HepG2 (cell line): Measurements from ENCODE around the gene SEMA6D. TPM values are rescaled to one million over a fixed set of nuclear protein-coding genes. Genes with fewer than 3 reads are reported as not detected.

Source experiments
- ATAC-seq: fragments of 200-7000 bp; cut with Tn5 transposase; 3 replicates; pipeline ENCODE4 v1.9.1; 2020; ENCODE audit warnings: mild to moderate bottlenecking, moderate library complexity
- BruUV-seq: library from RNA; stranded (reverse); fragments of 400-500 nt; replicated peaks from 2 replicates; lab custom pipeline; 2021; lab: Mats Ljungman, UMichigan
- CTCF ChIA-PET: fragments of 300-600 bp; formaldehyde crosslinking; extraction: SDS; loops from one replicate; lab custom pipeline; 2021; ENCODE audit warnings: low total read pairs, inconsistent platforms, low intra/inter-chr PET ratio; lab: Yijun Ruan, JAX
- POLR2A ChIA-PET: fragments of 350-600 bp; sonication (Branson Sonifier 250); formaldehyde crosslinking; loops from one replicate; lab custom pipeline; 2020; ENCODE audit warnings: antibody characterized with exemption, inconsistent platforms; lab: Yijun Ruan, JAX
- DNase-seq: peaks from one replicate; pipeline ENCODE4 v3.0.0-alpha.2; 2015; ENCODE audit warnings: low spot score
- FAIRE-seq: peaks from 3 replicates; lab custom pipeline; 2011; peaks lifted over from hg19 to GRCh38; lab: Jason Lieb, UNC
- H2AFZ ChIP-seq: one replicate; pipeline ENCODE4 v1.6.1; 2011; ENCODE audit warnings: low read length, inconsistent platforms
- H3K27ac ChIP-seq: fragments of 300-600 bp; 3 replicates; pipeline ENCODE4 v1.8.0; 2011; ENCODE audit warnings: mixed run types, mild to moderate bottlenecking, mixed read lengths, low read length, inconsistent platforms; ENCODE audit not compliant: insufficient read depth; ENCODE audit errors: extremely low read length
- H3K27me3 ChIP-seq, 2 experiments: fragments of 200-600 bp in 1 of 2; 2 replicates in 1 of 2; 3 replicates in 1 of 2; pipeline versions ENCODE4 v1.6.0 to v1.8.0; 2011; ENCODE audit warnings: low read length in 2 of 2, mild to moderate bottlenecking in 2 of 2, moderate library complexity in 2 of 2, inconsistent platforms in 1 of 2; ENCODE audit not compliant: insufficient read depth in 2 of 2, control insufficient read depth in 1 of 2
- H3K36me3 ChIP-seq, 2 experiments: fragments of 200-600 bp in 1 of 2; replicated peaks in 1 of 2; 2 replicates in 1 of 2; 3 replicates in 1 of 2; pipeline versions ENCODE4 v1.5.1 to v1.8.0; 2011; ENCODE audit warnings: low read length in 2 of 2, inconsistent platforms in 1 of 2; ENCODE audit not compliant: insufficient read depth in 2 of 2, control insufficient read depth in 1 of 2
- H3K4me1 ChIP-seq: 2 replicates; pipeline ENCODE4 v1.5.1; 2012; ENCODE audit warnings: low read length, inconsistent platforms; ENCODE audit not compliant: insufficient read depth
- H3K4me2 ChIP-seq: 2 replicates; pipeline ENCODE4 v1.6.0; 2011; ENCODE audit warnings: low read depth, low read length, inconsistent platforms
- H3K4me3 ChIP-seq, 3 experiments: fragments of 200-600 bp in 1 of 3; sonication (generic), shearing (Covaris generic) in 1 of 3; replicated peaks in 1 of 3; 2 replicates each; pipeline ENCODE4 v1.5.1; 2011 to 2016; ENCODE audit warnings: low read length in 3 of 3, inconsistent platforms in 2 of 3, low read depth in 2 of 3, mild to moderate bottlenecking in 2 of 3, control low read depth in 1 of 3, mixed read lengths in 1 of 3; ENCODE audit not compliant: insufficient read depth in 1 of 3
- H3K79me2 ChIP-seq: one replicate; pipeline ENCODE4 v1.6.1; 2011; ENCODE audit warnings: low read length, inconsistent platforms; ENCODE audit not compliant: insufficient read depth
- H3K9ac ChIP-seq: 2 replicates; pipeline ENCODE4 v1.6.0; 2011; ENCODE audit warnings: mild to moderate bottlenecking, low read depth, low read length, inconsistent platforms; ENCODE audit not compliant: insufficient read depth
- H3K9me3 ChIP-seq: 2 replicates; pipeline ENCODE4 v1.5.1; 2012; ENCODE audit warnings: mild to moderate bottlenecking, low read length
- H4K20me1 ChIP-seq: 2 replicates; pipeline ENCODE4 v1.6.0; 2011; ENCODE audit warnings: inconsistent platforms, mild to moderate bottlenecking, low read length, moderate library complexity; ENCODE audit not compliant: insufficient read depth
- AHDC1 ChIP-seq: sonication (generic); formaldehyde crosslinking; IDR thresholded peaks from 2 replicates; pipeline ENCODE4 v1.5.1; 2020; ENCODE audit warnings: mild to moderate bottlenecking, missing genetic modification reagents, borderline replicate concordance
- KLF6 ChIP-seq: IDR thresholded peaks from 2 replicates; pipeline ENCODE4 v1.8.0; 2016; ENCODE audit warnings: missing biosample characterization, missing genetic modification reagents
- MYPOP ChIP-seq: sonication (generic); formaldehyde crosslinking; IDR thresholded peaks from 2 replicates; pipeline ENCODE4 v1.8.1; 2023; ENCODE audit warnings: mild to moderate bottlenecking, moderate library complexity, missing genetic modification reagents
- SMARCE1 ChIP-seq: fragments of 450-650 bp; IDR thresholded peaks from 2 replicates; pipeline ENCODE4 v1.6.1; 2017; ENCODE audit warnings: borderline replicate concordance
- ZBTB38 ChIP-seq: sonication (generic); formaldehyde crosslinking; IDR thresholded peaks from 2 replicates; pipeline ENCODE4 v1.5.1; 2020; ENCODE audit warnings: mild to moderate bottlenecking, missing genetic modification reagents
- ZNF354B ChIP-seq: sonication (generic); formaldehyde crosslinking; IDR thresholded peaks from 2 replicates; pipeline ENCODE4 v1.8.0; 2022; ENCODE audit warnings: mild to moderate bottlenecking, missing genetic modification reagents
- WGBS: methylation state at CpG from one replicate; pipeline ENCODE4 v1.1.6; 2017; ENCODE audit warnings: low lambda C conversion rate; 5-methylcytosine and 5-hydroxymethylcytosine counted together
- in situ Hi-C: cut with HindIII; loops from 2 replicates; pipeline ENCODE4 v1.10.0; 2017; ENCODE audit warnings: low pct_unique_long_range_greater_than_20kb; ENCODE audit not compliant: extremely low pct_ligation_motif_present
- intact Hi-C: fragments of 100-400 bp; cut with micrococcal nuclease; formaldehyde crosslinking; loops from one replicate; pipeline ENCODE4 v1.10.0; 2022; ENCODE audit not compliant: unreplicated experiment
- polyA plus RNA-seq, 8 experiments: library from polyadenylated mRNA; depleted of rRNA in 3 of 8; stranded (reverse) in 7 of 8; unstranded in 1 of 8; fragments of >200 nt; fragmentation: Illumina TruSeq in 4 of 8; extraction: Trizol in 4 of 8; gene quantifications; 2 replicates each; pipeline versions ENCODE4 v1.2.1 to v1.2.3, GENCODE V29; 2011 to 2016; ENCODE audit warnings: low read depth in 4 of 8, missing spikeins in 1 of 8, mixed read lengths in 1 of 8; ENCODE audit not compliant: insufficient read depth in 1 of 8
- total RNA-seq, 5 experiments: library from RNA; depleted of rRNA; stranded (reverse); fragments of >200 nt; fragmentation: Illumina TruSeq; extraction: Trizol; gene quantifications; 2 replicates each; pipeline ENCODE4 v1.2.3, GENCODE V29; 2016; ENCODE audit warnings: low read depth in 1 of 5

Gene SEMA6D
- total and polyA plus RNA-seq, 2 of the 13 experiments (the other 11 are each of a cell fraction or from before 2014, with no cell fraction given) = not detected

DNA sequence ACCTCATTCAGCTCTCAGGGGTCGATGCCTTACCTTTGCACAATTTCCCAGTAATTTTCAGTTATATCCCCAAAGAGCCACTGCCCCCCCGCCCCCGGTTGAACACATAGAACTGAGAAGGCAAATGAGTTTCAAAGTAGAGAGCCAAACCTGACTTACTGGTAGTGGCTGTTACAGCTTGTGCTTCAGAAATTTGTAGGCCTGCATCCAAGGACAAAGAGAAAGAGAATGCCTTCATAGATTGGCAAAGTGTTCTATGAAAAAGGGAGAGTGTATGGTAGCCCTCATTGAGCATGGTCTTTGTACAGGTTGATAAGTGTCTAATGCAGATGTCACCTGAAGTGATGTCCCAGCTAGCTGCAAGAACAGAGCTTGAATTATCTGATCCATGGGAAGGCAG lies 13.9 kb downstream of the SEMA6D start:
- Histone ChIP-seq H3K36me3 (no peaks in the 10 kb centered on the region), H2AFZ (no peak overlapping the region), H3K9me3 (no peaks in the 10 kb centered on the region), H3K27me3 (no peaks in the 10 kb centered on the region; a peak in 2 of 5 replicates), H4K20me1 (no peaks in the 10 kb centered on the region), H3K4me1 (no peaks in the 10 kb centered on the region), H3K79me2 (no peaks in the 10 kb centered on the region), H3K27ac (no peak overlapping the region), H3K4me2 (no peak overlapping the region), H3K9ac (no peak overlapping the region), H3K4me3 (no peak overlapping the region)
- ChIA-PET CTCF (no interaction called here), POLR2A (no interaction called here)
- FAIRE-seq = no peak
- in situ Hi-C loops = no loop called here
- no peak for DNase-seq
- intact Hi-C loops = no loop called here
- WGBS = 0% methylated on average over 3 of the region's 3 CpGs
- ATAC-seq = no peak
- TF ChIP-seq KLF6 = no peak
- no peak for TF ChIP-seq SMARCE1
- no TSS peak for BruUV-seq

- no peaks in the 10 kb centered on the region for H3K79me2 ChIP-seq
- DNase-seq (no peak), FAIRE-seq (no peak)
- no TSS peak for BruUV-seq
- 0% methylated on average over 1 of the region's 1 CpG for WGBS
- H3K4me2 ChIP-seq = no peak overlapping the region
- no peaks in the 10 kb centered on the region; a peak in 2 of 5 replicates for H3K27me3 ChIP-seq
- no peaks in the 10 kb centered on the region for H4K20me1 ChIP-seq
- no peaks in the 10 kb centered on the region for H3K9me3 ChIP-seq
- POLR2A ChIA-PET = no interaction called here
- no peak overlapping the region for H3K27ac ChIP-seq
- in situ Hi-C loops = no loop called here
- H3K36me3 ChIP-seq = no peaks in the 10 kb centered on the region
- CTCF ChIA-PET = no interaction called here
- TF ChIP-seq ZNF354B (CRISPR knock-in tag) (no peak), AHDC1 (CRISPR knock-in tag) (no peak), ZBTB38 (CRISPR knock-in tag) (no peak), MYPOP (CRISPR knock-in tag) (no peak)
- TF ChIP-seq, all 625 proteins: peak for 0
- ATAC-seq = no peak
- Histone ChIP-seq H3K4me3 (no peak overlapping the region), H2AFZ (no peak overlapping the region), H3K9ac (no peak overlapping the region), H3K4me1 (no peaks in the 10 kb centered on the region)
- intact Hi-C loops = no loop called here
Observed at GRCh38 chr15:47732248-47732647, 14.9 kb downstream of the SEMA6D start.
